Measurements from ENCODE around the gene KCTD16. TPM values are rescaled to one million over a fixed set of nuclear protein-coding genes. Genes with fewer than 3 reads are reported as not detected.

The KCTD16 gene
- total RNA-seq, 1 experiment from 2014 or later = 0.08 TPM

GRCh38 chr5:144166696-144167095 lies 4.0 kb upstream of the KCTD16 start:
- Histone ChIP-seq H3K4me3 (ENCODE audit: low read depth in 2 of 2, low read length in 2 of 2) (no peak overlapping the region), H3K27ac (ENCODE audit: low read length) (no peak overlapping the region), H3K9me3 (ENCODE audit: control insufficient read depth, insufficient read depth, low read depth, low read length) (no peaks in the 10 kb centered on the region), H3K36me3 (ENCODE audit: control insufficient read depth, insufficient read depth, low read length) (peaks cover 33% of the 10 kb centered on the region), H3K4me1 (ENCODE audit: control insufficient read depth, insufficient read depth, low read length) (peaks cover 9% of the 10 kb centered on the region), H3K27me3 (ENCODE audit: control insufficient read depth, insufficient read depth, low read length) (no peaks in the 10 kb centered on the region)
- CTCF ChIA-PET = no interaction called here
- TF ChIP-seq SIN3A (IDR thresholded peaks at IDR 0.05; ENCODE audit: borderline replicate concordance, insufficient read depth, low read depth, low read length) (no peak), POLR2AphosphoS5 (IDR thresholded peaks at IDR 0.05; ENCODE audit: low read depth, low read length) (no peak), CTCF (IDR thresholded peaks at IDR 0.05) (no peak), TCF7L2 (IDR thresholded peaks at IDR 0.05; ENCODE audit: low read depth, low read length) (no peak), REST (IDR thresholded peaks at IDR 0.05; ENCODE audit: insufficient read depth in 1 of 2, low read depth in 2 of 2, low read length in 1 of 2) (no peak)
- no peak for DNase-seq (ENCODE audit: low read depth, low spot score)
- in situ Hi-C loops (cut with HindIII; ENCODE audit: low pct_unique_long_range_greater_than_20kb, low sequenced_read_pairs) = no loop called here
- intact Hi-C loops (cut with micrococcal nuclease; ENCODE audit: unreplicated experiment) = no loop called here
- no peak for ATAC-seq
- no TSS peak for BruUV-seq (replicated peaks)
- POLR2A ChIA-PET = no interaction called here

GRCh38 chr5:144167998-144168397 lies 2.7 kb upstream of the KCTD16 start:
- H3K27me3 ChIP-seq (ENCODE audit: control insufficient read depth, insufficient read depth, low read length) = peaks cover 2% of the 10 kb centered on the region; the same call in 1 of the 2 replicates
- CTCF ChIA-PET = no interaction called here
- POLR2A ChIA-PET = no interaction called here
- no peak overlapping the region for H3K4me3 ChIP-seq (ENCODE audit: low read depth in 2 of 2, low read length in 2 of 2)
- DNase-seq (ENCODE audit: low read depth, low spot score) = no peak
- TF ChIP-seq REST (IDR thresholded peaks at IDR 0.05; ENCODE audit: insufficient read depth in 1 of 2, low read depth in 2 of 2, low read length in 1 of 2) (no peak), POLR2AphosphoS5 (IDR thresholded peaks at IDR 0.05; ENCODE audit: low read depth, low read length) (no peak)
- in situ Hi-C loops (cut with HindIII; ENCODE audit: low pct_unique_long_range_greater_than_20kb, low sequenced_read_pairs) = no loop called here
- H3K9me3 ChIP-seq (ENCODE audit: control insufficient read depth, insufficient read depth, low read depth, low read length) = no peaks in the 10 kb centered on the region
- no peak overlapping the region for H3K27ac ChIP-seq (ENCODE audit: low read length)
- H3K36me3 ChIP-seq (ENCODE audit: control insufficient read depth, insufficient read depth, low read length) = peaks cover 27% of the 10 kb centered on the region
- ATAC-seq = no peak
- intact Hi-C loops (cut with micrococcal nuclease; ENCODE audit: unreplicated experiment) = no loop called here
- no TSS peak for BruUV-seq (replicated peaks)
- peaks cover 9% of the 10 kb centered on the region for H3K4me1 ChIP-seq (ENCODE audit: control insufficient read depth, insufficient read depth, low read length)

Measured in Panc1 (cell line).